Pancreas (tissue), 10 donors: ENCODE results near the gene CHTF8. TPM values are rescaled to one million over a fixed set of nuclear protein-coding genes. Genes with fewer than 3 reads are reported as not detected.

Experiments
- ATAC-seq, 4 donors: fragments of 200-7000 bp; cut with Tn5 transposase; one replicate each; pipeline versions ENCODE4 v1.8.0 to v1.9.1; 2020; ENCODE audit warnings: mild to moderate bottlenecking in 4 of 4, moderate library complexity in 4 of 4
- DNase-seq, 6 donors: peaks; one replicate each; pipeline ENCODE4 v3.0.0-alpha.2; 2020
- FAIRE-seq: peaks from 2 replicates; lab custom pipeline; 2012; peaks lifted over from hg19 to GRCh38; lab: Jason Lieb, UNC
- H3K27ac ChIP-seq, 4 donors: fragments of 200-600 bp; sonication (generic); 1 replicate in 3 of 4; 2 replicates in 1 of 4; pipeline versions ENCODE4 v1.5.0 to v1.8.0; 2020
- H3K27me3 ChIP-seq, 4 donors: fragments of 200-600 bp; one replicate each; pipeline ENCODE4 v1.8.0; 2021
- H3K36me3 ChIP-seq, 3 donors: fragments of 200-600 bp; sonication (generic) in 1 of 3; one replicate each; pipeline versions ENCODE4 v1.5.0 to v1.8.0; 2020 to 2021
- H3K4me1 ChIP-seq, 3 donors: fragments of 200-600 bp; one replicate each; pipeline ENCODE4 v1.8.0; 2021
- H3K4me3 ChIP-seq, 4 donors: fragments of 200-600 bp; sonication (generic) in 2 of 4; one replicate each; pipeline versions ENCODE4 v1.5.0 to v1.8.0; 2020 to 2021
- H3K9me3 ChIP-seq, 4 donors: fragments of 200-600 bp; one replicate each; pipeline ENCODE4 v1.8.0; 2021
- CTCF ChIP-seq, 4 donors: fragments of 200-600 bp; sonication (generic) in 3 of 4; IDR thresholded peaks; one replicate each; pipeline versions ENCODE4 v1.5.0 to v1.8.0; 2021; ENCODE audit warnings: antibody characterized with exemption in 4 of 4
- WGBS, 2 donors: extraction: QIAGEN DNeasy Blood & Tissue Kit; methylation state at CpG; one replicate each; pipeline ENCODE4 v1.1.7; 2013; 5-methylcytosine and 5-hydroxymethylcytosine counted together
- intact Hi-C, 3 donors: fragments of 100-400 bp; cut with DNase I; formaldehyde crosslinking; loops; one replicate each; pipeline versions ENCODE4 v1.11.1 to v1.14.2; 2022
- polyA plus RNA-seq, 2 donors: library from polyadenylated mRNA; stranded (reverse); fragments of 200-250 nt; gene quantifications; one replicate each; pipeline ENCODE4 v1.2.3, GENCODE V29; 2013
- total RNA-seq, 6 donors: library from RNA; stranded (reverse); fragmentation: NEBNext Ultra II Directional in 4 of 6; extraction: Animal tissue kit (Norgen Biotek cat#: 25700) in 4 of 6; gene quantifications; one replicate each; pipeline versions ENCODE4 v1.2.1 to v1.2.4, GENCODE V29; 2021 to 2023
- donor health status: healthy with polysubstance abuse.
- donor health status: DM: no; HTN: no; CAD: no; lungs with moderate emphysema.
- donor health status: DM: no; HTN: no; CAD: no.
- donor health status: control.
- donor health status: control.
- donor health status: Bipolar disorder and iron deficiency.
- donor health status: DM: yes; HTN: yes; CAD: no.
- donor health status: DM: no; HTN: no; CAD: no.
- donor health status: DM: no; HTN: no; CAD: no.
- donor health status: DM: yes; HTN: yes; CAD: no.

The CHTF8 gene
- total and polyA plus RNA-seq, 8 donors, result 21.7 to 74.5 (median 41.1) TPM

GRCh38 chr16:69114346-69114975 lies 17.9 kb downstream of the CHTF8 start:
- peaks cover 4 to 9% (median 9%) of the 10 kb centered on the region in 3 donors for H3K4me1 ChIP-seq
- ATAC-seq (no peak), DNase-seq (peak in 1 of 6 donors; percentile 31), FAIRE-seq (no peak)
- H3K9me3 ChIP-seq, result no peaks in the 10 kb centered on the region
- whole genome bisulfite sequencing, 2 donors, result 94 to 96% methylated on average over 25 of the region's 25 CpGs
- H3K36me3 ChIP-seq, result no peaks in the 10 kb centered on the region
- intact Hi-C loops, result no loop called here
- H3K27ac ChIP-seq, result no peak overlapping the region
- no peaks in the 10 kb centered on the region for H3K27me3 ChIP-seq
- H3K4me3 ChIP-seq, result no peak overlapping the region
- no peak for TF ChIP-seq CTCF (IDR thresholded peaks at IDR 0.05)

GRCh38 chr16:69113216-69113615 lies 19.2 kb downstream of the CHTF8 start:
- Histone ChIP-seq H3K27ac (no peak overlapping the region), H3K27me3 (no peaks in the 10 kb centered on the region), H3K4me1 (no peaks in the 10 kb centered on the region), H3K36me3 (no peaks in the 10 kb centered on the region), H3K9me3 (no peaks in the 10 kb centered on the region), H3K4me3 (no peak overlapping the region)
- WGBS, 2 donors, result 92 to 99% methylated on average over 7 of the region's 7 CpGs
- FAIRE-seq, result no peak
- DNase-seq, result peak in 1 of 6 donors; percentile 27
- no peak for TF ChIP-seq CTCF (IDR thresholded peaks at IDR 0.05)
- ATAC-seq, result no peak
- intact Hi-C loops, result no loop called here

DNA sequence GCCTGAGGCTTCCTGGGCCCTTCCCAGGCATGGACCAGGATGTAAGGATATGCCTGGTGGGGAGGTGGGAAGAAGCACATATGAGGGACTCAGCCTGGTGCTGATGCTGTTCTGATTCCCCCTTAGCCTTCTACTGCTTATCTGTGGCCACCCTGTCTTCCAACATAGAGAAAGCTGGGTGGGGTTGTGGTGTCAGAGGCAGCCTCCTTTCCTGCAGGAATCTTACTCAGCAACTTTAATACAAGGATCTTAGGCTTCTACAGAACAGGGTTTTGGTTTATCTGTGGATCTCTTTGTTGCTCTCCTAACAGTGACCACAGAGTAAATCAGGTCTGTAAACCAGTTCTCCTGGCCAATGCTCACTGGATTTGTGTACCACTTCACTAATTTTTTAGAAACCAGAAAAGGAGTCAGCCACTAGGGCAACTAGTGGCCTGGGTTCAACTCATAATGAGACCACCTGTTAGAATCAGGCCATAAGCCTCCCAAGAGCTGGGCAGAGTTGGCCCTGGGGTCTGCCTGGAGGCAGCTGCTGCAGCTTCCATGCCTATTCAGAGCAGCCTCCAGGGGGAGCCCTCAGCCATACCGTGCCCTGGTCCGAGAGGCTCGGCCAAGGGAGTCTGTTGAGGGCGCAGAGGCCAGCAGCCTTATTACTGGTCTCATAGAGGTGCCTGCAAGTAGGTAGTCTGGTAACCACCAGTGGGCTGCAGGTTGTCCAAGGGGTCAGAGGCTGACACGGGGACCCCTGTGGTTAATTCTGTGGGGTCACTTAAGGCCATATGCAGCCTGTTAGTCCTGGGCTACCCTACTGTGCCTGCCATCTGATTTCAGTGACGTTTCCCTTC lies 19.9 kb downstream of the CHTF8 start:
- Histone ChIP-seq H3K27ac (no peak overlapping the region), H3K4me3 (no peak overlapping the region), H3K36me3 (no peaks in the 10 kb centered on the region), H3K27me3 (no peaks in the 10 kb centered on the region), H3K4me1 (peaks cover 0 to 5% (median 1%) of the 10 kb centered on the region in 3 donors), H3K9me3 (no peaks in the 10 kb centered on the region)
- intact Hi-C loops, result no loop called here
- FAIRE-seq (no peak), DNase-seq (peak; percentile 53 to 90 (median 79)), ATAC-seq (peak; percentile 85 to 96 (median 90))
- peak; percentile 71 to 79 (median 75) for TF ChIP-seq CTCF (IDR thresholded peaks at IDR 0.05)
- WGBS, 2 donors, result 27 to 28% methylated on average over 6 of the region's 6 CpGs

- Histone ChIP-seq H3K27ac (no peak overlapping the region), H3K4me3 (no peak overlapping the region), H3K27me3 (no peaks in the 10 kb centered on the region), H3K4me1 (peaks cover 0 to 10% (median 8%) of the 10 kb centered on the region in 3 donors), H3K36me3 (no peaks in the 10 kb centered on the region), H3K9me3 (no peaks in the 10 kb centered on the region)
- 51 to 63% methylated on average over 5 of the region's 5 CpGs for WGBS, 2 donors
- TF ChIP-seq CTCF (IDR thresholded peaks at IDR 0.05), result no peak
- DNase-seq, result peak in 1 of 6 donors; percentile 48
- no peak for ATAC-seq
- FAIRE-seq, result no peak
- intact Hi-C loops, result no loop called here
These were observed 20.5 kb downstream of the CHTF8 start for GRCh38 chr16:69111876-69112230.
